ENCODE data around the gene USP49. TPM values are rescaled to one million over a fixed set of nuclear protein-coding genes. Genes with fewer than 3 reads are reported as not detected.
"Not testable (repeated sequence)": the region's sequence is repeated elsewhere in the genome, so short reads cannot be mapped to it uniquely, and the experiment has no call there.

Gene USP49
- polyA plus RNA-seq, 1 donor: 6.9 TPM

GRCh38 chr6:41872147-41872546 lies 23.0 kb downstream of the USP49 start:
- DNase-seq: no peak

GRCh38 chr6:41871691-41872090 lies 23.5 kb downstream of the USP49 start:
- DNase-seq: no peak

GRCh38 chr6:41859356-41859755 lies 35.8 kb downstream of the USP49 start:
- no peak for DNase-seq

- DNase-seq: no peak
These were observed 36.5 kb downstream of the USP49 start for GRCh38 chr6:41858703-41859102.

GRCh38 chr6:41850861-41851260 lies 44.3 kb downstream of the USP49 start:
- DNase-seq: no peak

- peak; percentile 66 for DNase-seq
These were observed 48.4 kb downstream of the USP49 start for GRCh38 chr6:41846666-41847237.

GRCh38 chr6:41843178-41843577 lies 52.0 kb downstream of the USP49 start:
- no peak for DNase-seq

- DNase-seq: no peak
These were observed 54.8 kb downstream of the USP49 start for GRCh38 chr6:41840326-41840725.

- no peak for DNase-seq
These were observed 58.5 kb downstream of the USP49 start for GRCh38 chr6:41836660-41837052.

- no peak for DNase-seq
These were observed 59.0 kb downstream of the USP49 start for GRCh38 chr6:41836022-41836659.

- no peak for DNase-seq
These were observed 62.9 kb downstream of the USP49 start for GRCh38 chr6:41832263-41832662.

GRCh38 chr6:41826343-41827022 lies 68.7 kb downstream of the USP49 start:
- no peak for DNase-seq

GRCh38 chr6:41824571-41825569 lies 70.3 kb downstream of the USP49 start:
- no peak for DNase-seq

- no peak for DNase-seq
These were observed 72.0 kb downstream of the USP49 start for GRCh38 chr6:41823178-41823577.

- no peak for DNase-seq
These were observed 73.2 kb downstream of the USP49 start for GRCh38 chr6:41822021-41822420.

GRCh38 chr6:41821266-41821665 lies 73.9 kb downstream of the USP49 start:
- DNase-seq: no peak

- no peak for DNase-seq
These were observed 76.7 kb downstream of the USP49 start for GRCh38 chr6:41818271-41819054.

- no peak for DNase-seq
These were observed 79.6 kb downstream of the USP49 start for GRCh38 chr6:41815587-41815986.

- no peak for DNase-seq
These were observed 80.5 kb downstream of the USP49 start for GRCh38 chr6:41814629-41815028.

- no peak for DNase-seq
These were observed 81.2 kb downstream of the USP49 start for GRCh38 chr6:41813956-41814355.

GRCh38 chr6:41813469-41813868 lies 81.7 kb downstream of the USP49 start:
- DNase-seq: no peak

GRCh38 chr6:41811946-41812345 lies 83.2 kb downstream of the USP49 start:
- DNase-seq: not testable (repeated sequence)

Data from hindlimb muscle (tissue), 1 donor.